Central memory CD8-positive, alpha-beta T cell (primary cell): ENCODE data around the gene OR5P2.
"Not testable (repeated sequence)": the region's sequence is repeated elsewhere in the genome, so short reads cannot be mapped to it uniquely, and the experiment has no call there.

Experiments
- ATAC-seq: fragments of 150-1000 bp; cut with Tn5 transposase; replicated peaks from 2 replicates; pipeline ENCODE4 v1.10.0; 2022; ENCODE audit warnings: mild to moderate bottlenecking, moderate FRiP score, moderate number of reproducible peaks; ENCODE audit not compliant: poor library complexity, severe bottlenecking; ENCODE audit errors: extremely low read depth
- DNase-seq, 2 donors: peaks; one replicate each; pipeline ENCODE4 v3.0.0; 2021; ENCODE audit warnings: low spot score in 2 of 2
- H3K27ac Mint-ChIP-seq: one replicate; pipeline ENCODE4 v1.8.0; 2022; ENCODE audit warnings: low read depth, mild to moderate bottlenecking, moderate library complexity, mixed read lengths
- H3K27me3 Mint-ChIP-seq: one replicate; pipeline ENCODE4 v1.8.0; 2022; ENCODE audit warnings: mixed read lengths
- H3K36me3 Mint-ChIP-seq: one replicate; pipeline ENCODE4 v1.8.0; 2022; ENCODE audit warnings: mild to moderate bottlenecking, moderate library complexity, mixed read lengths; ENCODE audit not compliant: insufficient read depth
- H3K4me1 Mint-ChIP-seq: one replicate; pipeline ENCODE4 v1.8.0; 2022; ENCODE audit warnings: mixed read lengths
- H3K4me3 Mint-ChIP-seq: one replicate; pipeline ENCODE4 v1.8.0; 2022; ENCODE audit warnings: mild to moderate bottlenecking, moderate library complexity, mixed read lengths
- H3K9me3 Mint-ChIP-seq: one replicate; pipeline ENCODE4 v1.8.0; 2022; ENCODE audit warnings: mixed read lengths

The OR5P2 gene

GRCh38 chr11:7796842-7797241, at the start of gene OR5P2:
OR5P2 (minus strand) TSS chr11:7796942; CDS start chr11:7796942, 0 bp downstream.
- no peak within 1 kb of the TSS for H3K4me3 Mint-ChIP-seq
- no peaks in the 10 kb centered on the region for H3K4me1 Mint-ChIP-seq
- peaks cover 31% of the 10 kb centered on the region for H3K27me3 Mint-ChIP-seq
- peaks cover 11% of the 10 kb centered on the region for H3K9me3 Mint-ChIP-seq
- no peaks in the 10 kb centered on the region for H3K36me3 Mint-ChIP-seq
- DNase-seq (no peak), ATAC-seq (no peak)
- H3K27ac Mint-ChIP-seq: no peak within 1 kb of the TSS

- no peaks in the 10 kb centered on the region for H3K4me1 Mint-ChIP-seq
- DNase-seq: no peak
- H3K36me3 Mint-ChIP-seq: no peaks in the 10 kb centered on the region
- H3K27ac Mint-ChIP-seq: no peak overlapping the region
- no peak overlapping the region for H3K4me3 Mint-ChIP-seq
- ATAC-seq: no peak
- peaks cover 43% of the 10 kb centered on the region for H3K27me3 Mint-ChIP-seq
- no peaks in the 10 kb centered on the region for H3K9me3 Mint-ChIP-seq
Measured at GRCh38 chr11:7846003-7846402, 49.3 kb upstream of the OR5P2 start.

- peaks cover 44% of the 10 kb centered on the region for H3K27me3 Mint-ChIP-seq
- DNase-seq: no peak
- no peak overlapping the region for H3K4me3 Mint-ChIP-seq
- no peaks in the 10 kb centered on the region for H3K36me3 Mint-ChIP-seq
- H3K9me3 Mint-ChIP-seq: no peaks in the 10 kb centered on the region
- H3K27ac Mint-ChIP-seq: no peak overlapping the region
- no peaks in the 10 kb centered on the region for H3K4me1 Mint-ChIP-seq
- ATAC-seq: no peak
Measured at GRCh38 chr11:7844986-7845385, 48.2 kb upstream of the OR5P2 start.

GRCh38 chr11:7844521-7844920, 47.8 kb upstream of the OR5P2 start:
- Mint-ChIP-seq H3K9me3 (no peaks in the 10 kb centered on the region), H3K36me3 (no peaks in the 10 kb centered on the region), H3K4me1 (no peaks in the 10 kb centered on the region), H3K27ac (no peak overlapping the region), H3K27me3 (peaks cover 40% of the 10 kb centered on the region), H3K4me3 (no peak overlapping the region)
- ATAC-seq (no peak), DNase-seq (no peak)

- no peak for DNase-seq
- H3K27ac Mint-ChIP-seq: no peak overlapping the region
- no peaks in the 10 kb centered on the region for H3K4me1 Mint-ChIP-seq
- no peaks in the 10 kb centered on the region for H3K9me3 Mint-ChIP-seq
- ATAC-seq: no peak
- H3K27me3 Mint-ChIP-seq: peaks cover 42% of the 10 kb centered on the region
- no peak overlapping the region for H3K4me3 Mint-ChIP-seq
- peaks cover 2% of the 10 kb centered on the region for H3K36me3 Mint-ChIP-seq
Measured at GRCh38 chr11:7840578-7840977, 43.8 kb upstream of the OR5P2 start.

GRCh38 chr11:7833527-7833926, 36.8 kb upstream of the OR5P2 start:
- H3K4me3 Mint-ChIP-seq: no peak overlapping the region
- no peak overlapping the region for H3K27ac Mint-ChIP-seq
- H3K27me3 Mint-ChIP-seq: peaks cover 5% of the 10 kb centered on the region
- no peaks in the 10 kb centered on the region for H3K4me1 Mint-ChIP-seq
- H3K36me3 Mint-ChIP-seq: peaks cover 4% of the 10 kb centered on the region
- ATAC-seq: no peak
- no peak for DNase-seq
- no peaks in the 10 kb centered on the region for H3K9me3 Mint-ChIP-seq

GRCh38 chr11:7830740-7831139, 34.0 kb upstream of the OR5P2 start, which contains the start of gene OR5P3:
OR5P3 (minus strand) TSS chr11:7830840.
- DNase-seq: no peak
- Mint-ChIP-seq H3K27me3 (no peaks in the 10 kb centered on the region), H3K4me3 (no peak within 1 kb of the TSS), H3K4me1 (no peaks in the 10 kb centered on the region), H3K27ac (no peak within 1 kb of the TSS), H3K9me3 (no peaks in the 10 kb centered on the region), H3K36me3 (peaks cover 4% of the 10 kb centered on the region)
- ATAC-seq: no peak

- Mint-ChIP-seq H3K27ac (no peak overlapping the region), H3K9me3 (no peaks in the 10 kb centered on the region), H3K36me3 (no peaks in the 10 kb centered on the region), H3K27me3 (no peaks in the 10 kb centered on the region), H3K4me1 (no peaks in the 10 kb centered on the region), H3K4me3 (no peak overlapping the region)
- DNase-seq: no peak
- no peak for ATAC-seq
Measured at GRCh38 chr11:7826324-7826723, 29.6 kb upstream of the OR5P2 start.

- H3K4me3 Mint-ChIP-seq, H3K27ac Mint-ChIP-seq, H3K27me3 Mint-ChIP-seq, H3K4me1 Mint-ChIP-seq, DNase-seq, H3K36me3 Mint-ChIP-seq, ATAC-seq: not testable (repeated sequence)
- peaks cover 12% of the 10 kb centered on the region for H3K9me3 Mint-ChIP-seq
Measured at GRCh38 chr11:7820417-7820816, 23.7 kb upstream of the OR5P2 start.

GRCh38 chr11:7814897-7815296, 18.2 kb upstream of the OR5P2 start:
- peaks cover 20% of the 10 kb centered on the region for H3K9me3 Mint-ChIP-seq

GRCh38 chr11:7810301-7810700, 13.6 kb upstream of the OR5P2 start:
- H3K27ac Mint-ChIP-seq, ATAC-seq, DNase-seq, H3K27me3 Mint-ChIP-seq, H3K4me1 Mint-ChIP-seq, H3K36me3 Mint-ChIP-seq, H3K4me3 Mint-ChIP-seq: not testable (repeated sequence)
- H3K9me3 Mint-ChIP-seq: peaks cover 30% of the 10 kb centered on the region

More at GRCh38 chr11:7814897-7815296, 18.2 kb upstream of the OR5P2 start:
- not testable (repeated sequence) for ATAC-seq, H3K4me3 Mint-ChIP-seq, H3K27me3 Mint-ChIP-seq, H3K4me1 Mint-ChIP-seq, H3K36me3 Mint-ChIP-seq, DNase-seq, H3K27ac Mint-ChIP-seq

GRCh38 chr11:7793233-7793632, 3.5 kb downstream of the OR5P2 start:
- H3K9me3 Mint-ChIP-seq: peaks cover 11% of the 10 kb centered on the region
- H3K4me3 Mint-ChIP-seq: no peak overlapping the region
- no peak for ATAC-seq
- H3K27me3 Mint-ChIP-seq: peaks cover 10% of the 10 kb centered on the region
- H3K4me1 Mint-ChIP-seq: no peaks in the 10 kb centered on the region
- no peak overlapping the region for H3K27ac Mint-ChIP-seq
- no peak for DNase-seq
- no peaks in the 10 kb centered on the region for H3K36me3 Mint-ChIP-seq

- H3K4me3 Mint-ChIP-seq: no peak overlapping the region
- no peak for DNase-seq
- H3K36me3 Mint-ChIP-seq: no peaks in the 10 kb centered on the region
- no peak overlapping the region for H3K27ac Mint-ChIP-seq
- no peak for ATAC-seq
- peaks cover 10% of the 10 kb centered on the region for H3K27me3 Mint-ChIP-seq
- H3K9me3 Mint-ChIP-seq: peaks cover 13% of the 10 kb centered on the region
- no peaks in the 10 kb centered on the region for H3K4me1 Mint-ChIP-seq
Measured at GRCh38 chr11:7787239-7787638, 9.5 kb downstream of the OR5P2 start.

- H3K4me1 Mint-ChIP-seq: no peaks in the 10 kb centered on the region
- H3K27me3 Mint-ChIP-seq: peaks cover 15% of the 10 kb centered on the region
- no peak for DNase-seq
- H3K9me3 Mint-ChIP-seq: no peaks in the 10 kb centered on the region
- H3K27ac Mint-ChIP-seq: no peak overlapping the region
- H3K4me3 Mint-ChIP-seq: no peak overlapping the region
- ATAC-seq: no peak
- no peaks in the 10 kb centered on the region for H3K36me3 Mint-ChIP-seq
Measured at GRCh38 chr11:7775689-7776088, 21.1 kb downstream of the OR5P2 start.
